ENCODE data around the gene IER3. TPM values are rescaled to one million over a fixed set of nuclear protein-coding genes. Genes with fewer than 3 reads are reported as not detected.

The IER3 gene
- total and polyA plus RNA-seq, 2 of the 13 experiments (the other 11 are each of a cell fraction or from before 2014, with no cell fraction given), result 51.1 to 131 TPM

DNA sequence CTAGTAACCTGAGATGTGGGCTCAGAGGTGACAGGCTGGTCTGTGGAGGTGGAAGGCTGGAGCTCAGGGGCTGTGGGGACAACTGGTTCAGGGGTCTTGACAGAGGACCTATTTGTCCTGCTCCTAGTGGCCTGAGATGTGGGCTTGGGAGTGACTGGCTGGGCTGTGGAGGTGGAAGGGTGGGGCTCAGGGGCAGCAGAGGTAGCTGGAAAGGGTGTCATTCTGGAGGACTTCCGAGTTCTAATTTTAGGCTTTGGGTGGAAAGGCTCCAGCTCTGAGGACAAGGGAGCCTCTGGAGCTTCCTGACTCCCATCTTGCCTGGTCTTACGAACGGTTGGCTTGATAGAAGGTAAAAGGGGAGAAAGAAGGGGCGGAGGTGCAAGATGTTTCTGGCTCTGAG, 38.7 kb downstream of the IER3 start:
- H3K9ac ChIP-seq (ENCODE audit: insufficient read depth, low read depth, low read length), result no peak overlapping the region
- H4K20me1 ChIP-seq (ENCODE audit: insufficient read depth, low read length), result no peaks in the 10 kb centered on the region
- no peaks in the 10 kb centered on the region for H3K79me2 ChIP-seq (ENCODE audit: insufficient read depth, low read length)
- DNase-seq (ENCODE audit: low spot score), result no peak
- TF ChIP-seq, protein P1, sequence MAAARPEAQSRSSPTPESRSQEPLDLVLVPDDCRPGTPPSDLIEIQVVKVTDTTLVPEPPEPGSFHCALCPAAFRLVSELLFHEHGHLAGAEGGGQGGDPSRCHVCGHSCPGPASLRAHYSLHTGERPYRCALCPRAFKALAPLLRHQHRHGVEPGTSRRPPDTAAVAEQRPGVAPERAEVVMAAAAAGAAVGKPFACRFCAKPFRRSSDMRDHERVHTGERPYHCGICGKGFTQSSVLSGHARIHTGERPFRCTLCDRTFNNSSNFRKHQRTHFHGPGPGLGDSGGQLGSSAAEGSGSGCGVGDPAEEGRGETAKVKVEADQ (CRISPR knock-in tag; IDR thresholded peaks at IDR 0.05; ENCODE audit: borderline replicate concordance), result no peak
- TF ChIP-seq CBFB (CRISPR knock-in tag; IDR thresholded peaks at IDR 0.05) (no peak), SOX5 (CRISPR knock-in tag; IDR thresholded peaks at IDR 0.05; ENCODE audit: borderline replicate concordance) (no peak)
- no peak overlapping the region for H3K4me2 ChIP-seq (ENCODE audit: low read depth, low read length)
- H2AFZ ChIP-seq (ENCODE audit: low read length), result no peak overlapping the region
- intact Hi-C loops (cut with micrococcal nuclease; ENCODE audit: unreplicated experiment) (no loop called here), in situ Hi-C loops (cut with HindIII; ENCODE audit: extremely low pct_ligation_motif_present, low pct_unique_long_range_greater_than_20kb) (no loop called here)
- CTCF ChIA-PET (ENCODE audit: low intra/inter-chr PET ratio, low total read pairs), result no interaction called here
- no peak for FAIRE-seq
- H3K9me3 ChIP-seq (ENCODE audit: low read length), result no peaks in the 10 kb centered on the region
- POLR2A ChIA-PET, result interaction anchor here (1.3 to 1.5 kb wide), 2 partner anchors 12 to 15 kb away, joined by 5 to 8 read pairs; partner anchors contain the start of genes MDC1 and NRM
- H3K4me3 ChIP-seq (replicated peaks in 1 of 3; ENCODE audit: insufficient read depth in 1 of 3, low read depth in 2 of 3, low read length in 3 of 3), result no peak overlapping the region
- no peaks in the 10 kb centered on the region for H3K27me3 ChIP-seq (ENCODE audit: control insufficient read depth in 1 of 2, insufficient read depth in 2 of 2, low read length in 2 of 2)
- peaks cover 3 to 55% of the 10 kb centered on the region in 2 experiments for H3K36me3 ChIP-seq (replicated peaks in 1 of 2; ENCODE audit: control insufficient read depth in 1 of 2, insufficient read depth in 2 of 2, low read length in 2 of 2)
- no peak for ATAC-seq
- no peak overlapping the region for H3K27ac ChIP-seq (ENCODE audit: extremely low read length, insufficient read depth, low read length)
- BruUV-seq (replicated peaks), result no TSS peak
- peaks cover 8% of the 10 kb centered on the region; the same call in 1 of the 2 replicates for H3K4me1 ChIP-seq (ENCODE audit: insufficient read depth, low read length)
- 96% methylated on average over 4 of the region's 4 CpGs for WGBS (ENCODE audit: low lambda C conversion rate)

DNA sequence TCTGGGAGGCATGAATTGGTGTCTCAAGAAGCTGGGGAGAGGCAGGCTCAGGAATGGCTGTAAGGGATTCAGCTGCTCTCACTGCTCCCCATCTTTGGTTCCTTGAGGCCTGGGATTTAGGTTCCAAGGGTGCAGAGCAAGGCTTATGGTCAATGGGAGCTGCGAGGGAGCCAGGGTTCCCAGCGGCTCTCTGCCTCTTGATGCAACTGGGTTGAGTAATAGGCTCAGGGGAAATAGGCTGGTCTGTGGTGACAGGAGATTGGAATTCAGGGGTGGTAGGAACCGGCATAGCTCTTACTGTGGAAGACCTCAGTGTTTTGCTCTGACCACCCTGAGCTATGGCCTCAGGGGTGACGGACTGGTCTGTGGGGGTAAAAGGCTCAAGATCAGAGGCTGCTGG, 40.5 kb downstream of the IER3 start:
- H3K9me3 ChIP-seq (ENCODE audit: low read length), result no peaks in the 10 kb centered on the region
- 89% methylated on average over 4 of the region's 4 CpGs for WGBS (ENCODE audit: low lambda C conversion rate)
- in situ Hi-C loops (cut with HindIII; ENCODE audit: extremely low pct_ligation_motif_present, low pct_unique_long_range_greater_than_20kb) (no loop called here), intact Hi-C loops (cut with micrococcal nuclease; ENCODE audit: unreplicated experiment) (no loop called here)
- H3K4me1 ChIP-seq (ENCODE audit: insufficient read depth, low read length), result 0 out of 2 replicates have a peak, but pooled peaks cover 6% of the 10 kb centered on the region
- peaks cover 2 to 49% of the 10 kb centered on the region in 2 experiments for H3K36me3 ChIP-seq (replicated peaks in 1 of 2; ENCODE audit: control insufficient read depth in 1 of 2, insufficient read depth in 2 of 2, low read length in 2 of 2)
- no peaks in the 10 kb centered on the region for H4K20me1 ChIP-seq (ENCODE audit: insufficient read depth, low read length)
- no peak overlapping the region for H3K27ac ChIP-seq (ENCODE audit: extremely low read length, insufficient read depth, low read length)
- no peak overlapping the region for H3K4me2 ChIP-seq (ENCODE audit: low read depth, low read length)
- ChIA-PET CTCF (ENCODE audit: low intra/inter-chr PET ratio, low total read pairs) (no interaction called here), POLR2A (interaction anchor here (1.0 to 1.8 kb wide), 3 partner anchors 9 to 13 kb away, joined by 4 to 18 read pairs (median 6); partner anchors contain the start of gene MDC1)
- FAIRE-seq (no peak), ATAC-seq (no peak), DNase-seq (ENCODE audit: low spot score) (no peak)
- no peak overlapping the region for H3K4me3 ChIP-seq (replicated peaks in 1 of 3; ENCODE audit: insufficient read depth in 1 of 3, low read depth in 2 of 3, low read length in 3 of 3)
- H2AFZ ChIP-seq (ENCODE audit: low read length), result no peak overlapping the region
- H3K9ac ChIP-seq (ENCODE audit: insufficient read depth, low read depth, low read length), result no peak overlapping the region
- no peaks in the 10 kb centered on the region for H3K79me2 ChIP-seq (ENCODE audit: insufficient read depth, low read length)
- no TSS peak for BruUV-seq (replicated peaks)
- H3K27me3 ChIP-seq (ENCODE audit: control insufficient read depth in 1 of 2, insufficient read depth in 2 of 2, low read length in 2 of 2), result no peaks in the 10 kb centered on the region
- no peak for TF ChIP-seq ZNF274 (CRISPR knock-in tag; IDR thresholded peaks at IDR 0.05)
- TF ChIP-seq CC2D1A (CRISPR knock-in tag; IDR thresholded peaks at IDR 0.05), result no peak
- no peak for TF ChIP-seq ZNF891 (CRISPR knock-in tag; IDR thresholded peaks at IDR 0.05)
- no peak for TF ChIP-seq EHMT2 (IDR thresholded peaks at IDR 0.05; ENCODE audit: borderline replicate concordance, low read depth, low read length)
- no peak for TF ChIP-seq KDM4B (CRISPR knock-in tag; IDR thresholded peaks at IDR 0.05)
- TF ChIP-seq NFE2L1 (CRISPR knock-in tag; IDR thresholded peaks at IDR 0.05; ENCODE audit: borderline replicate concordance), result no peak
- TF ChIP-seq, protein P2, sequence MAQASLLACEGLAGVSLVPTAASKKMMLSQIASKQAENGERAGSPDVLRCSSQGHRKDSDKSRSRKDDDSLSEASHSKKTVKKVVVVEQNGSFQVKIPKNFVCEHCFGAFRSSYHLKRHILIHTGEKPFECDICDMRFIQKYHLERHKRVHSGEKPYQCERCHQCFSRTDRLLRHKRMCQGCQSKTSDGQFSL (CRISPR knock-in tag; IDR thresholded peaks at IDR 0.05), result no peak
- TF ChIP-seq ZFX (CRISPR knock-in tag; IDR thresholded peaks at IDR 0.05; ENCODE audit: low read depth), result no peak
- no peak for TF ChIP-seq ARID2 (CRISPR knock-in tag; IDR thresholded peaks at IDR 0.05; ENCODE audit: borderline replicate concordance)
- no peak for TF ChIP-seq KDM3A (CRISPR knock-in tag; IDR thresholded peaks at IDR 0.05; ENCODE audit: low read depth)
- TF ChIP-seq SRSF4 (IDR thresholded peaks at IDR 0.05; ENCODE audit: low read depth, low read length, poor library complexity, severe bottlenecking), result no peak
- no peak for TF ChIP-seq SMC3 (IDR thresholded peaks at IDR 0.05; ENCODE audit: low read length)
- TF ChIP-seq THAP11 (CRISPR knock-in tag; IDR thresholded peaks at IDR 0.05), result no peak
- TF ChIP-seq, protein P3, sequence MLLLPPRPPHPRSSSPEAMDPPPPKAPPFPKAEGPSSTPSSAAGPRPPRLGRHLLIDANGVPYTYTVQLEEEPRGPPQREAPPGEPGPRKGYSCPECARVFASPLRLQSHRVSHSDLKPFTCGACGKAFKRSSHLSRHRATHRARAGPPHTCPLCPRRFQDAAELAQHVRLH (CRISPR knock-in tag; IDR thresholded peaks at IDR 0.05; ENCODE audit: borderline replicate concordance, low read depth), result no peak
- no peak for TF ChIP-seq FOSL2 (CRISPR knock-in tag; IDR thresholded peaks at IDR 0.05)
- TF ChIP-seq KAT7 (CRISPR knock-in tag; IDR thresholded peaks at IDR 0.05; ENCODE audit: borderline replicate concordance), result no peak
